GM08714 (cell line): ENCODE data around the gene CPNE1.
A peak's percentile ranks its signal among the peaks of the same experiment; 100 is the strongest.
"Not testable (repeated sequence)": the region's sequence is repeated elsewhere in the genome, so short reads cannot be mapped to it uniquely, and the experiment has no call there.

ENCODE experiments used
- H3K4me3 ChIP-seq: fragments of 200-500 bp; sonication (Bioruptor generic); 2 replicates; pipeline ENCODE4 v1.5.1; 2014; ENCODE audit warnings: mild to moderate bottlenecking, low read length, inconsistent platforms
- ZNF274 ChIP-seq: IDR thresholded peaks from 2 replicates; pipeline ENCODE4 v1.6.1; 2012; ENCODE audit warnings: mild to moderate bottlenecking, low read depth, low read length

Gene CPNE1

GRCh38 chr20:35702051-35702823 is 37.5 kb upstream of the CPNE1 start:
- TF ChIP-seq ZNF274: no peak
- no peak overlapping the region for H3K4me3 ChIP-seq

GRCh38 chr20:35700625-35701148 is 36.0 kb upstream of the CPNE1 start:
- no peak overlapping the region for H3K4me3 ChIP-seq
- TF ChIP-seq ZNF274: no peak

GRCh38 chr20:35699957-35700624 is 35.4 kb upstream of the CPNE1 start:
- H3K4me3 ChIP-seq: peak overlapping the region; percentile 87
- TF ChIP-seq ZNF274: no peak

GRCh38 chr20:35699127-35699956 is 34.6 kb upstream of the CPNE1 start, which contains the start of the genes NFS1 and ROMO1:
Gene NFS1 (minus strand): TSS chr20:35699352. CDS start chr20:35699288, 64 bp downstream.
Gene ROMO1 (plus strand): TSS chr20:35699405. CDS start chr20:35699633, 228 bp downstream.
- peak within 1 kb of the TSS; percentile 87 for H3K4me3 ChIP-seq
- no peak for TF ChIP-seq ZNF274

- no peak for TF ChIP-seq ZNF274
- peak overlapping the region; percentile 87 for H3K4me3 ChIP-seq
Measured at GRCh38 chr20:35698298-35699126, 33.8 kb upstream of the CPNE1 start.

- TF ChIP-seq ZNF274: no peak
- peak overlapping the region; percentile 87; the same call in 1 of the 2 replicates for H3K4me3 ChIP-seq
Measured at GRCh38 chr20:35697696-35698297, 33.1 kb upstream of the CPNE1 start.

GRCh38 chr20:35695978-35696377 is 31.3 kb upstream of the CPNE1 start:
- TF ChIP-seq ZNF274: no peak
- H3K4me3 ChIP-seq: no peak overlapping the region

GRCh38 chr20:35695245-35695749 is 30.6 kb upstream of the CPNE1 start:
- TF ChIP-seq ZNF274: no peak
- H3K4me3 ChIP-seq: no peak overlapping the region

GRCh38 chr20:35690265-35690664 is 25.6 kb upstream of the CPNE1 start:
- H3K4me3 ChIP-seq: no peak overlapping the region
- no peak for TF ChIP-seq ZNF274

GRCh38 chr20:35686872-35687271 is 22.2 kb upstream of the CPNE1 start:
- not testable (repeated sequence) for H3K4me3 ChIP-seq

GRCh38 chr20:35685368-35685767 is 20.7 kb upstream of the CPNE1 start:
- H3K4me3 ChIP-seq: not testable (repeated sequence)

GRCh38 chr20:35681960-35682359 is 17.3 kb upstream of the CPNE1 start:
- no peak for TF ChIP-seq ZNF274
- H3K4me3 ChIP-seq: no peak overlapping the region

- no peak overlapping the region for H3K4me3 ChIP-seq
- no peak for TF ChIP-seq ZNF274
Measured at GRCh38 chr20:35680452-35681183, 15.9 kb upstream of the CPNE1 start.
